Transverse colon (tissue), 4 donors: ENCODE data around the gene PAXIP1.

ENCODE experiments used
- CTCF ChIP-seq, 5 experiments: fragments of 200-600 bp in 3 of 5; fragments of 450-650 bp in 2 of 5; sonication (generic) in 3 of 5; IDR thresholded peaks; 1 replicate in 2 of 5; 2 replicates in 3 of 5; pipeline ENCODE4 v1.5.1; 2016 to 2017; ENCODE audit warnings: antibody characterized with exemption in 5 of 5, inconsistent platforms in 3 of 5, mild to moderate bottlenecking in 2 of 5, moderate library complexity in 1 of 5
- EP300 ChIP-seq: sonication (generic); formaldehyde crosslinking; IDR thresholded peaks from one replicate; pipeline ENCODE4 v1.6.1; 2017; ENCODE audit warnings: antibody characterized with exemption, low read depth
- POLR2AphosphoS5 ChIP-seq, 3 donors: sonication (generic); formaldehyde crosslinking; IDR thresholded peaks; one replicate each; pipeline ENCODE4 v1.6.1; 2016; ENCODE audit warnings: antibody characterized with exemption in 3 of 3

GRCh38 chr7:154911862-154912455 lies 91.0 kb downstream of the PAXIP1 start:
- TF ChIP-seq CTCF (IDR thresholded peaks at IDR 0.05) (no peak), POLR2AphosphoS5 (IDR thresholded peaks at IDR 0.05) (no peak), EP300 (no peak)
